GM20431 (cell line): ENCODE data around the gene PGAM5.
"Not testable (repeated sequence)": the region's sequence is repeated elsewhere in the genome, so short reads cannot be mapped to it uniquely, and the experiment has no call there.

Source experiments
- in situ Hi-C: fragments of 300-500 bp; cut with MseI, MboI; formaldehyde crosslinking; loops from one replicate; pipeline ENCODE4 v1.15.0; 2020; ENCODE audit warnings: low sequenced_read_pairs; ENCODE audit not compliant: unreplicated experiment

PGAM5 gene

GRCh38 chr12:132741620-132742019 lies 31.0 kb downstream of the PGAM5 start:
- in situ Hi-C loops = no loop called here

- in situ Hi-C loops = no loop called here
Observed at GRCh38 chr12:132743831-132744230, 33.2 kb downstream of the PGAM5 start.

- in situ Hi-C loops = no loop called here
Observed at GRCh38 chr12:132746613-132747012, 36.0 kb downstream of the PGAM5 start.

GRCh38 chr12:132747395-132747794 lies 36.8 kb downstream of the PGAM5 start:
- in situ Hi-C loops = no loop called here

GRCh38 chr12:132747896-132748295 lies 37.3 kb downstream of the PGAM5 start:
- in situ Hi-C loops = no loop called here

- in situ Hi-C loops = no loop called here
Observed at GRCh38 chr12:132748319-132748718, 37.7 kb downstream of the PGAM5 start.

GRCh38 chr12:132753670-132754069 lies 43.0 kb downstream of the PGAM5 start:
- in situ Hi-C loops = not testable (repeated sequence)

GRCh38 chr12:132754160-132754932 lies 43.7 kb downstream of the PGAM5 start:
- in situ Hi-C loops = no loop called here

GRCh38 chr12:132758825-132759224 lies 48.2 kb downstream of the PGAM5 start:
- in situ Hi-C loops = not testable (repeated sequence)

GRCh38 chr12:132759359-132759758 lies 48.7 kb downstream of the PGAM5 start:
- in situ Hi-C loops = no loop called here

GRCh38 chr12:132761032-132761920 lies 50.6 kb downstream of the PGAM5 start, which contains the start of gene ANKLE2:
Gene ANKLE2 (minus strand): TSS chr12:132761832. CDS start chr12:132761798, 34 bp downstream.
- in situ Hi-C loops = no loop called here

GRCh38 chr12:132761921-132762583 lies 51.4 kb downstream of the PGAM5 start:
- in situ Hi-C loops = no loop called here

- in situ Hi-C loops = no loop called here
Observed at GRCh38 chr12:132764231-132764630, 53.6 kb downstream of the PGAM5 start.

GRCh38 chr12:132765361-132765760 lies 54.7 kb downstream of the PGAM5 start:
- in situ Hi-C loops = no loop called here

GRCh38 chr12:132766380-132767085 lies 55.9 kb downstream of the PGAM5 start:
- in situ Hi-C loops = no loop called here

GRCh38 chr12:132771126-132771838 lies 60.6 kb downstream of the PGAM5 start:
- in situ Hi-C loops = no loop called here
